Upper lobe of right lung (tissue), 1 donor: ENCODE results near the gene MTNR1B. TPM values are rescaled to one million over a fixed set of nuclear protein-coding genes. Genes with fewer than 3 reads are reported as not detected.
A peak's percentile ranks its signal among the peaks of the same experiment; 100 is the strongest.

Source experiments
- ATAC-seq: fragments of 200-7000 bp; cut with Tn5 transposase; one replicate; pipeline ENCODE4 v1.9.1; 2020; ENCODE audit warnings: mild to moderate bottlenecking, moderate library complexity
- DNase-seq: peaks from one replicate; pipeline ENCODE4 v3.0.0-alpha.2; 2020
- H3K27ac ChIP-seq: fragments of 200-600 bp; one replicate; pipeline ENCODE4 v1.8.0; 2022
- H3K27me3 ChIP-seq: fragments of 200-600 bp; one replicate; pipeline ENCODE4 v1.8.0; 2022; ENCODE audit warnings: mild to moderate bottlenecking
- H3K36me3 ChIP-seq: fragments of 200-600 bp; one replicate; pipeline ENCODE4 v1.8.0; 2022
- H3K4me1 ChIP-seq: fragments of 200-600 bp; one replicate; pipeline ENCODE4 v1.8.0; 2022
- H3K4me3 ChIP-seq: fragments of 200-600 bp; one replicate; pipeline ENCODE4 v1.8.0; 2022; ENCODE audit warnings: mild to moderate bottlenecking
- H3K9me3 ChIP-seq: fragments of 200-600 bp; one replicate; pipeline ENCODE4 v1.8.0; 2022
- CTCF ChIP-seq: fragments of 200-600 bp; IDR thresholded peaks from one replicate; pipeline ENCODE4 v1.8.0; 2022; ENCODE audit warnings: antibody characterized with exemption
- intact Hi-C: fragments of 100-400 bp; cut with DNase I; formaldehyde crosslinking; loops from one replicate; pipeline ENCODE4 v1.11.0; 2022
- total RNA-seq: library from RNA; stranded (reverse); fragmentation: NEBNext Ultra II Directional; extraction: Animal tissue kit (Norgen Biotek cat#: 25700); gene quantifications from one replicate; pipeline ENCODE4 v1.2.1, GENCODE V29; 2021
- donor health status: DM: no; HTN: yes; CAD: no; lungs with severe emphysema.

MTNR1B gene
- total RNA-seq, 1 donor from 2014 or later: not detected

GRCh38 chr11:93024369-93024768 is 54.9 kb downstream of the MTNR1B start:
- no peaks in the 10 kb centered on the region for H3K36me3 ChIP-seq
- H3K27me3 ChIP-seq: no peaks in the 10 kb centered on the region
- no peaks in the 10 kb centered on the region for H3K4me1 ChIP-seq
- no peaks in the 10 kb centered on the region for H3K9me3 ChIP-seq
- TF ChIP-seq CTCF: no peak
- intact Hi-C loops: no loop called here
- ATAC-seq (no peak), DNase-seq (no peak)
- no peak overlapping the region for H3K4me3 ChIP-seq
- H3K27ac ChIP-seq: no peak overlapping the region

DNA sequence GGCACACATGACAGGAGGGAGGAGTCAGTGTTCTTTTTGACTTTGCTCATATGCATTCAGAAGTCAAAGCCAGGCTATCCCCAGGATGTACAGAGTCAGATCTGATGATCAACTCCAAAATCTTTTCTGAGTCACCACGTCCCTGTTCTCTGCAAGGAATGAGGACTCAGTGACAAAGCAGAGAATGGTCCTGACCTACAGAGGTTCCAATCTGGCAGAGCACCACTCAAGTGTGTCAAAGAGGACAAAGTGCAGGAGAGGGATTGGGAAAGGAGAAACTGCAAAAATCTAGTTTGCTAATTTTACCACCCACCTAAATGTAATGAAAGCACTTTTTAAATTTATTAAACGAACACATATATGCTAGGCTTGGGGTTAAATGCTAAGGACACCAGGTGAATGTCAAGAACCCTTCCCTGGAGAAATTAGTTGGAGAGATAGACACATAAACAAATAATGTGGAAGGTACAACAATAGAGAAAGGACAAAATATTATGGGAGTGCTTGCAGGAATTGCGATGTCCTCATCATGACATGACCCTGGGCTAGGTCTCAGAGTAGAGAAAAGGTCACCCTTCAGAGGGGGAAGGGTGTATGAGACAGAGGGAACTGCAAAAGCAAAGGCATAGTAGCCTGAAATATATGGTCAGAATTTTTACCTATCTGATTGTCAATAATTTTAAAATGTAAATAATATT is 56.3 kb downstream of the MTNR1B start:
- Histone ChIP-seq H3K27ac (no peak overlapping the region), H3K4me1 (no peaks in the 10 kb centered on the region), H3K4me3 (no peak overlapping the region), H3K36me3 (no peaks in the 10 kb centered on the region), H3K27me3 (no peaks in the 10 kb centered on the region), H3K9me3 (no peaks in the 10 kb centered on the region)
- intact Hi-C loops: no loop called here
- no peak for TF ChIP-seq CTCF
- ATAC-seq (no peak), DNase-seq (no peak)

DNA sequence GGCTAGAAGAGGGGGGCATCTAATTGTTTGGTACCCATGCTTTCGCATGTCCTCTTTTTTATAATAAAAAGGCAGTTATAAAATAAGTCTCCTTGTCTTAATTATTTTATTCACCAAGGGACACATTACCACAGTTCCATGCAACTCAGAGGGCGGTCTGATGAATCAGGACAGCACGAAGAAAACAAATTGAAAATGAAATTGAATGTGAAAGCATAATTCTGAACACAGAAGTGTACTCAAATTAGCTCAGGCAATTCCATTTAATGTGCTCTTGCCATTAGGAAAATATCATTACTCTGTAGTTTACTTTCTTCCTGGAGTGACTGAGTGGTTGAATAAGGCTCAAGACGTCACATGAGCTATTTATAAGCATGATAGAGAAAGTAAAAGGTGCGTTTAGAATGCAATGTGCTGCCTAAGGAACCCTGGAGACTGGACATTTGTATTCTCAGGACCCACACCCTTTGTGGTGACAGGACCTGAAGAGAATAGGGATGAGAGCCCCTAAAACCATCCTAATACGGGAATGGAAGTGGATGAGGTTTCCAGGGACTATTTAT is 59.6 kb downstream of the MTNR1B start:
- no peak for DNase-seq
- Histone ChIP-seq H3K27ac (no peak overlapping the region), H3K4me1 (no peaks in the 10 kb centered on the region), H3K4me3 (no peak overlapping the region), H3K27me3 (no peaks in the 10 kb centered on the region), H3K9me3 (no peaks in the 10 kb centered on the region), H3K36me3 (no peaks in the 10 kb centered on the region)
- no peak for TF ChIP-seq CTCF
- peak; percentile 21 for ATAC-seq
- intact Hi-C loops: no loop called here

- no peak overlapping the region for H3K27ac ChIP-seq
- H3K4me3 ChIP-seq: no peak overlapping the region
- DNase-seq (no peak), ATAC-seq (no peak)
- TF ChIP-seq CTCF: no peak
- no peaks in the 10 kb centered on the region for H3K4me1 ChIP-seq
- intact Hi-C loops: no loop called here
- H3K9me3 ChIP-seq: no peaks in the 10 kb centered on the region
- no peaks in the 10 kb centered on the region for H3K27me3 ChIP-seq
- no peaks in the 10 kb centered on the region for H3K36me3 ChIP-seq
Observed at GRCh38 chr11:93031386-93031785, 61.9 kb downstream of the MTNR1B start.

Other genes starting within 250 kb of the MTNR1B start
- 15.8 TPM for gene SLC36A4, start 228.3 kb downstream of the MTNR1B start, total RNA-seq